Subcutaneous adipose tissue (tissue), 4 donors: ENCODE data around the gene ZNF337. TPM values are rescaled to one million over a fixed set of nuclear protein-coding genes. Genes with fewer than 3 reads are reported as not detected.

Experiments
- CTCF ChIP-seq: fragments of 450-650 bp; IDR thresholded peaks from one replicate; pipeline ENCODE4 v1.5.1; 2016; ENCODE audit warnings: low read depth, mild to moderate bottlenecking, control low read depth, antibody characterized with exemption, moderate library complexity
- small RNA-seq: library from RNA; depleted of rRNA; stranded (forward); fragments of <200 nt; gene quantifications from one replicate; pipeline ENCODE3, GENCODE V24; 2016
- total RNA-seq, 4 donors: library from RNA; depleted of rRNA; stranded (reverse); fragments of >200 nt; gene quantifications; one replicate each; pipeline ENCODE4 v1.1.0, GENCODE V29; 2016

ZNF337 gene
- total RNA-seq, 4 donors from 2014 or later = 10.4 to 19.2 (median 16.0) TPM

DNA sequence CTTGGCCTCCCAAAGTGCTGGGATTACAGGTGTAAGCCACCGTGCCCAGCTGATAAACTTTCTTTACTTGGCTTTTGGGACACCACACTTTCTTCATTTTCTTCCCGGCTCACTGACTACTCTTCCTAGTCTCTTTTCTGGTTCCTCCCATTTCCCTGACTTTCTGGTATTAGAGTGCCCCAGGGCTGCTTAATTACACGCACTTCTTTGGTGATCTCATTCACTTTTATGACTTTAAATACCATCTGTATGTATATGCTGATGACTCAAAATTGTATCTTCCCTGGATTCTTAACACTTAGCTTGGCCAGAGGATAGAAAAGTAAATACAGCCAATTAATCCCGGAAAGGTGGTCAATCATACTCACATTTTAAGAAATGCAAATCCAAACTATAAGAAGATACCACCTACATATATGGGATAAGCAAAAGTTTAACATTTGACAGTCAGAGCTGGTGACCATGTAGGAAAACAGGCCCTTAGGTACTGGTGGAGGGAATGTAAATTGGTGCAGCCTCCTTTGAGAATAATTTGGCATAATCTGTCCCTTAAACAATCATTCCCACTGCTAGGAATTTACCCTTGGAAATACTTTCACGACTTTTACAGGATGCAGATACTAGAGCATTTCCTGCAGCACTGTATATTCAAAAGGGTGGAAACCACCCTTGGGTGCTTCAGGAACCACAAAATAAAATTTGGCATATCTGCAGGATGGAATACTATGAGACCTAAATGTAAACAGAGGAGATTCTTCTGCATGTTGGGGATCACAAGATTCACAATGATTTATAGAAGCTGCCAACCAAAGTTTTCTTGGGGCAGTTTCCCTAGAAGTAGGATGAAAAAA, 63.5 kb downstream of the ZNF337 start:
- no peak for TF ChIP-seq CTCF

DNA sequence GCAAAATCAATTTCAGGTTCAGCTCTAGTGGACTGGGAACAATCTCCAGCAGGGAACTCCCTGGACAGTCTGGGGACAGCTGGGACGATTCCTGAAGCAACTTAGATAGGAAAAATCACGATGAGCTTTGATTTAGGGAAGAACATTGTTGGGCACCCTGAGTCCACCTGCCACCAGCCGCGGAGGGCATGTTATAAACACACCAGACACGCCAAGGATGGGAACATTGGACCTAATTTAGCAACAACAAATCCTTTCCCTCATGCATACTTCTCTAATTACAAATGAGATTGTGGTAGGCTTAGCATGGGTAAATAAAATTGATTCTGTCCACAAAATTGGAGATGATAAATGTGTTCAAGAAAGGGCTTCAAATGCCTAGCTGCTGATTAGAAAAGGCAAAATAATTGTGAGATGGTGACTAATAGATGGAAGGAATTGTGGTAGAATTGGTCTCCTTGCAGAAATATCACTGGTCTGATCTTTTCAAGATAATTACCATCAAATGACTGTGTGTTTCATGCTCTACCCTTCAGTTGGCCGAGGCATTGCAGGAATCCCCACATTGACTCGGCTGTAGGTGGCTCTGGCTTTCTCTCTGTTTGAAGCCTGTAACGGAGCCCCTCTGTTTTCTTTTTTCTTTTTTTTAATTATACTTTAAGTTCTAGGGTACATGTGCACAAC, 66.7 kb downstream of the ZNF337 start:
- no peak for TF ChIP-seq CTCF

GRCh38 chr20:25626779-25627178, 69.9 kb downstream of the ZNF337 start:
- TF ChIP-seq CTCF = no peak

DNA sequence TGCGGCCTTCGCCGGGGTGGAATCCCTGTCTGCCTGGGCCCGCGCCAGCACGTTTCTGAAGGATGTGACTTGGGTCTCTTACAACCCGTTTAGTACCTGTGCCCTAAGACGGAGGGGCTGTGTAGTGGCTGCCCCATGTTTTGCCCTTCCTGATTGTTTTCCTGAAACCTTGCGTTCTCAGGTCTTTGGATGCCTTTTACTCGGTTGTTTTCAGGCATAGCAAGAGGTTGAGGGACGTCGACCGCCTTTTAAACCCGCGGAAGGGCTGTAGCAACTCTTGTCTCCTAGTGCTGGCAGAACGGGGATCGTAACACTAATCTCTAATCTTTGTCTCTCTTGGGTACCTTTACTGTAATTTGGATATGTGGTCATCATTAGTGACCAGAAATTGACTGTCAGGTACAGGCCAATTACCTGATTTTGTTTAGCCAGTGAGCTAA, 72.1 kb downstream of the ZNF337 start:
- no peak for TF ChIP-seq CTCF

Small RNA genes lying within 50 kb of the gene (small RNA-seq; reads per million reads assigned to genes)
- gene RN7SL594P = not detected

Other genes with a start within 250 kb of the ZNF337 start
- 1 to 10 TPM; 4.6 to 10.0 (median 4.8) TPM for gene NINL, start 111.3 kb downstream of the ZNF337 start, total RNA-seq
- 1 to 10 TPM; 4.0 to 6.2 (median 5.4) TPM for gene NANP, start 72.8 kb downstream of the ZNF337 start, total RNA-seq